EH (cell line): ENCODE data around the gene PPP1R16B.
"Not testable (repeated sequence)": the region's sequence is repeated elsewhere in the genome, so short reads cannot be mapped to it uniquely, and the experiment has no call there.

Source experiments
- DNase-seq: peaks from one replicate; pipeline ENCODE4 v3.0.0-alpha.2; 2015; ENCODE audit warnings: low read depth

Gene PPP1R16B

DNA sequence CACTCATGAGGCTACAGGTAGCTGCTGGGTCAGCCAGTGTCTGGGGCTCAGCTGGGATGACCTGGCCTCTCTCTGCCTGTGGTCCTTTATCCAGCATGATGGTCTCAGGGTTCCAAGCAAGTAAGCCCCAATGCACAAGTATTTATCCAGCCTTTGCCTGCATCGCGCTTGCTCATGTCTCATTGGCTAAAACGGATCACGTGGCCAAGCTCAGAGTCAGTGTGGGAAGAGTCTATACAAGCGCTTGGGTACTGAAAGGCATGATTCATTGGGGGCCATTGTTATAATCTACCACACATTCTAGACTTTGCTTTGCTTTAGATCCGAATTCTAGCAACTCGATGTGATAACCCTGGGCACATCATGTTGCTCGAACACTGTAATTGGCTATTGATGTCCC lies 48.3 kb downstream of the PPP1R16B start:
- DNase-seq: no peak

DNA sequence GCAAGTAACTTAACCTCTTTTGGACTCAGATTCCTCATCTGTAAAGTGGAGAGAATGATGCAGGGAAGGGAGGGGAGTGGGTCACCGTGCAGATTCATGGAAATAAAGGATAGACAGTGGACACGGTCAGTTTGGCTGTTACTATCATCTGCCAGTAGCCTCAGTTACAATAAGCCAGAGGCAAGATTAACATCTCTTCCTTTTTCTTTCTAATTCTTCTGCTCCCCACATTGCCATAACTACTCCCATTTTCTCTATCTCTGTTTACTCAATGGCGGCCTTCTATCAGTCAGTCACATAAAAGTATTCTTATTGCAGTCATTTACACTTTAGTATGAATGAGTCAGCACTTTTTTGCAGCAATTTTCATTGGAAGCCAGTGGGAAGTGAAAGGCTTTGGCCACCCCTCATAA lies 49.2 kb downstream of the PPP1R16B start:
- DNase-seq: no peak

DNA sequence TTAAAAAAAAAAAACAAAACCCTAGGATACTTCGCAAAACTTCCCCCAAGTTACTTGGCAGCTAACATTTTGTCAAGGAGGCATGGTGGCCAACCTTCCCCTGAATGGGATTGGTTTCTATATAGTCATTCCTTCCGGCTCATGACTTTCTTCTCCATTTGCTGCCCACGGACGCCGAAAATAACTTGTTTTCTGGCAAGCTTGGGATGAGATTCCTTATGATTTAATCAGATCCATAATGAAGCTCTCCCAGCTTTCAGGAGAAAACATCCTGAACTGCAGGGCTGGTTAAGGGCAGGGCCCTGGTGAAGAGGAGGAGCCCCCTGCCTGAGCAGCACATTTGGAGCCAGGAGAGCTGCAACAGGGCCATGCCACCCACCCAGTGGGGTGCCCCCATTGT lies 49.9 kb downstream of the PPP1R16B start:
- peak; percentile 62 for DNase-seq

DNA sequence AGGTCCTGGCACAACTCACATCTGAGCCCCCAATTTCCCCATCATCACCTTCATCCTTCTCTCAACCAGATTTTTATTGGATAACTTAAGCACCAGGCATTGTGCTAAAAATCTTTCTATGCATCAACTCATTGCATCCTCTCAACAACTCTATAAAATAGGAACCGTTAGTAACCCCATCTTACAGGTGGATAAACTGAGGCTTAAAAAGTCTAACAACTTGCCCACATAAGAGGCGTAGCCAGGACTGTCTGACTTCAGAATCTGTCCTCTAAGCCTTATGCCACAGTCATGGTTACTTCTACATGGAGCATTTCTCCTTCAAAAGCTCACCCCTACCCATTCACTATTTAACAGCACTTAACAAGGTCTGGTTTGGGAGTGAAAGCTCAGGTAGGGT lies 51.1 kb downstream of the PPP1R16B start:
- DNase-seq: no peak

DNA sequence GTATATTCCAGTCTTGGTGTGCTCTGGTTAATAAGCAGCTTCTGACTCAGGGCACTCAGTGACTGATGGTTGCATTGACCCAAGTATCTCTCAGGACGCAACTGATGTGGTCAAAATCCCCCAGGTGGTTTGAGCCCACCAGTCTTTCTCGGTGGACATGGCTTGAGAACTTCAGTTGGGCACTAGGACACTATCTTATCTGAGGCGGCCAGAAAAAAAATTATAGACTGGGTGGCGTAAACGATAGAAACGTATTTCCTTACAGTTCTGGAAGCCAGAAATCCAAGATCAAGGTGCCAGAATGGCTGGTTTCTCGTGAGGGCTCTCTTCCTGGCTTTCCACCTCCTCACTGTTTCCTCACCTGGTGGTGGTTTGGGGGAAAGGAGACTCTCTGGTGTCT lies 52.2 kb downstream of the PPP1R16B start:
- no peak for DNase-seq

DNA sequence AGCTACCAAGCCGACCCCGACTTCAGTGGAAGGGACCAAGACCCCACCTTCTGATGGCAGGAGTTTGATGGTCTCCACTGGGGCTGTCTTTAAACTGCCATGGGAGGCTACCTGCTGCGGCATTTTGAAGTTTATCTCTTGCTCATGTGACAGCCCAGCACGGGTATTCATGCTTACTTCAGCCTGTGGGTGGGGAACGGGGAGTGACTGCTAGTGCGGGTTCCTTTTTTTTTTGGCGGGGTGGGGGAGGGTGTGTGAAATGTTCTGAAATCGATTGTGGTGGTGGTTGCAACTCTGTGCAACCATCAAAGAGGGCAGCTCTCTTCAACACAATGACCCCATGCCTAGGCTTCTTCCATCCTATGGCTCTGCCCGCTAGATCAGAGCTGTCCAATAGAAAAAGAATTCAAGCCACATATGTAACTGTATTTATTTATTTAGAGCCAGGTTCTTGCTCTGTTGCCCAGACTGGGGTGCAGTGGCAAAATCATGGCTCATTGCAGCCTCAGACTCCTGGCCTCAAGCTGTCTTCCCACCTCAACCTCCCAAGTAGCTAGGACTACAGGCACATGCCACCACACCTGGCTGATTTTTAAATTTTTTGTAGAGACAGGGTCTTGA lies 53.7 kb downstream of the PPP1R16B start:
- no peak for DNase-seq

DNA sequence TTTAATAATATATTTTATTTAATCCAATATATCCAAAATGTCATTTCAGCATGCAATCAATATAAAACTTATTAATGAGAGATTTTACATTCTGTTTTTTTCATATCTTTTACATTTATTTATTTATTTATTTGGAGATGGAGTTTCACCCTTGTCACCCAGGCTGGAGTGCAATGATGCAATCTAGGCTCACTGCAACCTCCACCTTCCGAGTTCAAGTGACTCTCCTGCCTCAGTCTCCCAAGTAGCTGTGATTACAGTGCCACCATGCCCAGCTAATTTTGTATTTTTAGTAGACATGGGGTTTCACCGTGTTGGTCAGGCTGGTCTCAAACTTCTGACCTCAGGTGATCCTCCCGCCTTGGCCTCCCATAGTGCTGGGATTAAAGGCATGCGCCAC lies 54.4 kb downstream of the PPP1R16B start:
- DNase-seq: not testable (repeated sequence)

DNA sequence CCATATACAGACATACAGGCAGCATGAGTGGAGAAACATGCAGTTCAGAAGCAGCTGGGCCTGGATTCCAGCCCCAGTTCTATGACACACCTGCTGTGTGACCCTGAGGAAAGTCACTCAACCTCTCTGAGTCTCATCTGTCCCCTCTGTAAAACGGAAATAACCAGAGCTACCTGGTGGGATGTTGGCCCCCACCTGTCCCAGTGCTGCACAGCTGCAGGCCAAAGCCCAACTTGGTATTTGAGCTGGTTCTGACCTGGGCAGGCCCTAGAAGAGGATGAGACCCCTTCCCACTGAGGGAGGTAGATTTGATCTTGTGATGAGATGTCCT lies 55.5 kb downstream of the PPP1R16B start:
- DNase-seq: no peak

DNA sequence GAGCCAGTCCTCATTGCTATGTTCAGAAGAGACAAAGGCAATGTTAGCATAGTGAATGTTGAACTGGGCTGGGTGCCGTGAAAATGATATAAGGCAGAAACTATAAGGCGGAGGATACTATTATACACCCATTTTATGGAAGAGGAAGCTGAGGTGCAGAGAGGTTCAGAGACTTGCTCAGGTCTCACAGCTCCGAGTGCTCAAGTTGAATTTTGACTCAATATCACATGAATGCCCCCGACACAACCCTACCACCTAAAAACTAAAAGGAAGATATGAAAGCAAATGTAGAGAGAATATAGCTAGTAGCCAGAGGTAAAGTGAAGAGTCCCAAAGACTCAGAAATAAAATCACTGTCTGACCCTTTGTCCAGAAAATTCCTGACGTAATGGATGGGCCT lies 56.7 kb downstream of the PPP1R16B start:
- DNase-seq: no peak

DNA sequence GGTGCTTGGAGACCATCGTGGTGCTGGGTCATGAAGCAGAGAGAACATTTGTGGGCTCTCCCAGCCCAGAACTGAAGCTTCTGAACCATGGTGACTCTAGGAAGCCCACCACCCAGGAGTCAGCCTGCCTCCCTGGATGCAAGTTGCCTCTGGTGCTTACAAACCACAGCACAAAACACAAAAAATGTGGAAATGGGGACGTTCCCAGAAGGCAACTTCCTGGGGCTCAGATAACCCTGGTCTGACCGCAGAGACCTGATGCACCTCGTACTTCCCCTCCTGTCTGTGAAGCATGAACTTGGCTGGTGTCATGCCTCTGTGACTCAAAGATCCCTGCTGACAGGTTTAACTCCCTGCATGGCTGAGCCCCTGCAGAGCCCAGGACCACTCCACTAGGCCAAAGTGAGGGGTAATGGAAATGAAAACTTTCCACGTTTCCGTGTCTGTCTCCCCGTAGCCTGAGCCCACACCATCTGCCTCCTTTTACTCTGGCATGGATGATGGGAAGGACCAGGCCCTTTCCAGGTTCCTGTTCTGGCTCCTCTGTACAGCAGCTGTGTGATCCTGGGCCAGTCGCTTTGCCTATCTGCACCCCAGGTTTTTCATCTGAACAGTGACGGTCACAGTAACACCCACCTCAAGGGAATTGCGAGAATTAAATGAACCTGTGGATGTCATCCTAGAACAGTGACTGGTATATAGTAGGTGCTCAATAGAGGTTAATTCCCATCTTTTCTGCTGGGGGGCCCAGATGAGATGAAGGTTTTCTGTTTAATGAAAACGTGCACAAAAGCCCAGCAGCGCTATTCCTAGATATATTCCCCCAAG lies 57.7 kb downstream of the PPP1R16B start:
- no peak for DNase-seq

DNA sequence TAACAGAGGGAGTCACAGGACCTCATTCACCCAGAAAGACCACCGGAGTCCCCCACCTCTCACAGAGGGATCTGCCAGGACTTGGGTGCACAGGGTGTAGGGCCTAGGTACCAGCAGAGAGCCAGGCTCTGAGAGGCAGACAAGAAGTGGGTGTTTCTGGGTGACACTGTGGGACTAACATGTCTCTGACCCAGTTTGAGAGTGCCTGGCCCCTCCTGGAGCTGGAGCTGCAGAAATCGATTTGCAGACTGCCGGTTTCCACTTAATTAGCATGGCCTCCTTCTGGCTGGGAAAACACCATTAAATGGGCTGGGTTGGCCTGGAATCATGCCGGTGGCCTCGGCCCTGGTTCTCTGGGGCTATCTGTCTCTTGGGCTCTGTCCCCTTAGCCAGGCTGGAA lies 59.2 kb downstream of the PPP1R16B start:
- DNase-seq: no peak

DNA sequence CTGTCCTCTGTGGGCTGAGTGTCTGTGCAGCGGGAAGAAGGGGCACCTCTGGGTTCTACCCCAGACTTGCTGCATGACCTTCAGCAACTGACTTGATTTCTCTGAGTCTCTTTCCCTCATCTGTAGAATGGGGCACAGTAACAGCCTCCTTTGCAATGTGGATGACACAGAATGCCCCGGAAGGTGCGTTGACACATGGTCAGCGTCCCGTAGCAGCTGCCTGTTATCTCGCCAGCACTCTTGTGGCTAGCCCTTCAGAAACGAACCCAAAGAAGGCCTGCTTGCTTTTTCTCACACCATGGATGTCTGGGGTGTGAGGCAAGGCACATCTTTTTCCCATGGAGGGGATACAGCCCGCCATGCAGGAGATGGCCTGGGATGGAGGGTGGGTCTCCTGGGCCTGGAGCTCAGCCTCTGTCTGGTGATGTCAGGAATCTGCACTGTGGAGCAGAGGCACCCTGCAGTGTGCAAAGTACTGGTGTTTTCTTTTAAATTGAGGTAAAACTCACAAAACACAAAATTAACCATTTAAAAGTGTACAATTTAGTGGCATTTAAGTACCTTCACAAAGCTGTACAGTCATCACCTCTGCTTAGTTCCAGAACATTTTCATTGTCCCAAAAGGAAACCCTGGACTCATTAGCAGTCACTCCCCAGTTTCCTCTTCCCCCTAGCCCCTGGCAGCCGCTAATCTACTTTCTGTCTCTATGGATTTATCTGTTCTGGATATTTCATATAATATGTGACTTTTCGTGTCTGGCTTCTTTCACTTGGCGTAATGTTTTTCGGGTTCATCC lies 61.0 kb downstream of the PPP1R16B start:
- no peak for DNase-seq

DNA sequence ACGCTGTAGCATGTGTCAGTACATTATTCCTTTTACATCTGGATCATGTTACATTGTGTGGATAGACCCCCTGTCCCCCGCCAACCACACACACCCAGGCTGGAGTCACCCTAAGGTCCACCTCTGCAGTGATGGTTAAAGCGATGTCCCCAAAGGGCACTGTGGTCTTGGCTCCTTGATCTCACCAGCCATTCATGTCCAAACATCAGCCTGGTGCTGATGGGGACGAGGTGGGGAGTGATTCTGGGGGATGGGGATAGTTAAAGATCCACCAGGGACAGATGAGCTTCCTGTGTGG lies 61.5 kb downstream of the PPP1R16B start:
- no peak for DNase-seq

DNA sequence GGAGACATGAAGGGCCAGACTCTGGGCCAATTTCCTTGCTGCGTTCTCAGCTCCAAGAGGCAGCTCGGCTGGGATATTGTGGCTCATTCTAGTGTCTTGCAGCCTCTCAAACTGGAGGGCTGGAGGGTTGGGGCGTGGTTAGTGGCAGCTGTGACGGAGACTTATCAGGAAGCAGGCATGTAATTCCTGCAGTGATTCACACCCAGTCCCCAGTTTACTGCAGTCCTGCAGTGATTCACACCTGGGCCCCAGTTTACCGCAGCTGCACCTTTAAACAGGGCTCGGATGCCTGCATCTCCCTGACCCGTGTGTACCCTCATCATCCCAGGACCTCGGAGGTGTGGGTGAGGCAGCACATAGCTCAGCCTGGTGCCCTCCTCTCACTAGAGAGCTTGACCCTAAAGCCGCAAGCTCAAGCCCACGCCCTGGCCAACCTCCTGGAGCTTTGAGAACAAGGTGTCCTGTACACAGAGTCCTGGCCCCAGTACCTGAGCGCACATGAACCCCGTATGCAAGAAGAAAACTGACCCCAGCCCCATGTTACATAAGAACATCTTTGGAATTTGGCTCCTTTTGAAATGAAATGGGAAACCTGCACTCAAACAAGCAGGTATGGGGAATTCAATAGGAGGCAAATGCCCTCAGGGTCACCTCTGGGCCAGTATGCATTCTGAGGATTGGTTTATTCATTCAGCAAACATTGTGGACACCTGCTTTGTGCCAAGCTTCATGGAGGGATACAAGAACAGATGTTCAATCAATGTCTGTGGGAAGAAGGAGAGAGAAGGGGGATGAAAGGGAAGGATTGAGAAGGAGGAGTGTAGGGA lies 65.4 kb downstream of the PPP1R16B start:
- DNase-seq: peak; percentile 7

DNA sequence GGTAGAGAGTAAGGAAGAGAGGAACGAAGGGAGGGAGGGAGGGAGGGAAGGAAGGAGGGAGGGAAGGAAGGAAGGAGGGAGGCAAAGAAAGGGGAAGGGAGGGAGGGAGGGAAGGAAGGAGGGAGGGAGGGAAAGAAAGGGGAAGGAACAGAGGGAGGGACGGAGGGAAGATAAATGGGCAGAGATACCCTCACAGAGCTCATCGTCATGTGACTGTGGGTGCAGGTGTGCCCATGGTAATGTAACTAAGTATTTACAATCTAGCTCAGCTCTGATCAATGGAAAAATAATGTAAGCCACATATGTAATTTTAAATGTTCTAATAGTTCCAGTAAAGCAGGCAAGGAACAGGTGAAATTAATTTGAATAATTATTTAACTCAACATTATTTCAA lies 66.1 kb downstream of the PPP1R16B start:
- DNase-seq: no peak

DNA sequence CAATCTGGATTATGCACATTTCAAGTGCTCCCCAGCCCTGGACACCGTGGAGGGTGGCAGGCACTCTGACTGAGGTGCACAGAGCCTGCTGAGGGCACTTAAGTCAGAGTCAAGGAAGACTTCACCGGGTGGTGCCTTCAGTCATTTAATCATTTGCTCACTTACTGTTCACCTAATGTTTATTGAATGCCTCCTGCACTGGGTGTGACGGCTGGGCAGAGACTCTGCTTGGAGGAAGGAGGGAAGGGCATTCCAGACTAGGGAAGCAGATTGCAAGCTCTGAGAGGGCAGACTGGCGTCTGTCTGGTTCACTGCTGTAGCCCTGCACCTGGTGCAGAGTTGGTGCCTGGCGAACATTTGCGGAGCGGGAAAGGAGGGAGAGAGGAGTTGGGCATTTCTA lies 66.5 kb downstream of the PPP1R16B start:
- DNase-seq: no peak

DNA sequence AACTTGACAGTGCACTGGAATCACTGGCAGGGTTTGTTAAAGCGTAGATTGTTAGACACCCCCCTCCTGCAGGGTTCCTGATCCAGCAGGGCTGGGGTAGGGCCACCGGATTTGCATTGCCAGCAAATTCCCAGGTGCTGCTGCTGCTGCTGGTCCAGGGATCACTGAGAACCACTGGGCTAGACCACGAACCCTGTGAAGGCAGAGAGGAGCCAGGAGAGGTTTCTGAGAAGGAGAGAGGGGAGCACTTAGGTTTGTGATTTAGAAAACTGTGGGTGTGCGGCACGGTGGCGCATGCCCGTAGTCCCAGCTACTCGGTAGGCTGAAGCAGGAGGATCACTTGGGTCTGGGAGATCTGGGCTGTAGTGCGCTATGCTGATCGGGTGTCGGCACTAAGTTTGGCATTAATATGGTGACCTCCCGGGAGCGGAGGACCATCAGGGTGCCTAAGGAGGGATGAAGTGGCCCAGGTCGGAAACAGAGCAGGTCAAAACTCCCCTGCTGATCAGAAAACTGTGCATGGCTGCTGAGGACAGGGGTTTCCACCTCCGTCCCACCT lies 67.1 kb downstream of the PPP1R16B start:
- no peak for DNase-seq

DNA sequence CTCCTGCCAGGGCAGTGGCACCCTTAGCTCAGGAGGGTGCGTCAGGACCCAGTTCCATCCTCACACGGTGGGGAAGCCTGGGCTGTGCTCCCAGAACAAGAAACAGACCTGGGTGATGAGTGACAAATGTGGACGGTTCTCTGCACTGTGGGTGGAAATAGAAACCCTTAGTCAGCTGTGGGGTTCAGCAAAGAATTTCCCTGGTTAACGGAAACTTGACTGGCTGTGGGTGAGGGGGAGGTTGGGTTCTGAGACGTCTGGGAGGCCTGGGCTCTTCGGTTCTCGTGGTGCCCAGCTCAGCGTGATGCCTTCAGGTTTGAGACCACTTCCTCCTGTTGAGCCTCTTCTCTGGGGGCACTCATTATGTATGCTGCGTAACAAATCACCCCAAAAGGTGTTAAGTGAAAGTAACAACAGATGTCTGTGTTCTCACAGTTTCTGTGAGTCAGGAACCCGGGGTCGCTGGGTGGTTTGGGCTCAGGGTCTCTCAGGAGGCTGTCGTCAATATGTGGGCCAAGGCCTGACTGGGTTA lies 67.6 kb downstream of the PPP1R16B start:
- DNase-seq: no peak

DNA sequence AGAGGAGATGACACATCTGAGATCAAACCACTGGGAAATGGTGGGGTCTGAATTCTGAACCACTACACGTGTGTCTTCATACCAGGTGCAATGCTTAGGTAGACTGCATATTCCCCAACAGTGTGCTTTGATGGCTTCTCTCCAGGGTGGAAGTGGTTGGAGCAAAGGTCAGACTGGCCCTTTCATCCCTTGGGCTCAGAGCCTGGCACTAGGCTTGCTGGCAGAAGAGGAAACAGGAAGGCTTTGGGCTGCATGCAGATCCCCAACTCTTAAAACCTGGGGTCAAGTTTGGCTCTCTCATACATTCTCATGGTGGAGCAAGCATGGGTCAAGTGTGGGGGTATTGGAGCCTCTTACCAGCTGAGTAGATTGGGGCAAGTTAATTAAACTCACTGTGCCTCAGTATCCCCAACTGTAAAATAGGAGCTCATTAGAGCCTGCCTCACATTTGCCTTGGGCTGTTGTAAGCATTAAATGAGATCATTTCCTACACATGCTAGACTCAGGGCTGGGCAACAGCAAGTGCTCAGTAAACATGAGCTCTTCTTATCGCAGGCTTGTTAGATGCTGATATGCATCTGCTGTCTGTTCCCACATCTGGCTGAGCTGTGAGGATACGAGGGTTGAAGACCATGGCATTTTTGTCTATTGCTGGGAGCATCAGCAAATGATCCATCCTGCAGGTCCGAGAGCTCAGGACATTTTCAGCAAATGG lies 69.1 kb downstream of the PPP1R16B start:
- DNase-seq: no peak

DNA sequence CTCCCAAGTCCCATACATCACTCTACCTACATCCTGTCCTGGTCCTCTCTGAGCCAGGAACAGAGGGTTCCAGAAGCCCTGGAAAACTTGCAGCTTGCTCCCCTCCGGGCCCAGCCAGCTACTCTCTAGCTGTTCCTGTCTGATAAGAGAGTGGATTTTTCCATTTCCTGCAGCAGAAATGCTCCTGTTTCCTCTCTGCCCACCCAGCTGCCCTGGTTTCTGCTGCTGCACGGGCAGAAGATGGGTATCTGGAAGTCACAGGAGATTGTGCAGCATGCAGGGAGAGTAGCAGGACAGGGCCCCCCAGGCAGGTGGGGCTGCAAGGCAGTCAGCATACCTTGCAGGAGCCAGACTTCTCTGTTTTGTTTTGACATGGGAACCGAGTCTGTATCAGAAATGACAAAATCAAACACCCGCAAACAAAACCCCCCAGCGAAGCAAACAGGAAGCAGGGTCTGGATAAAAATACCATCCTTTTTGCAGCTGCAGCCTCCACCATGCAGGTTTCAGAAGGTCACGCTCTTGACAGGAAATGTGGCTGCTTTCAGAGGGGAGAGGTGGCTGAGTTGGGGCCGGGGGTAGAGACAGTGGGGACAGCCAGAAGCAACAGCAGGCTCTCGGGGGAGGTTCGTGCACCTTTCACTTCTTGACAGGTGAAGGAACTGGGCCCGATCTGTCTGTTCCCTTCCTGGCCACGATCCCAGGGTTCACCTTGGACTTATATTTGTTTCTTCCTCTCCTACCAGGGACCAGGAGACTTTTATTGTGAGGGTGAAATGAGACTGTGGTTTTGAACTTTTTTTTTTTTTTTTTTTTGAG lies 69.9 kb downstream of the PPP1R16B start:
- no peak for DNase-seq
